GM23338 (cell line): Measurements from ENCODE around the gene ZFR. TPM values are rescaled to one million over a fixed set of nuclear protein-coding genes. Genes with fewer than 3 reads are reported as not detected.

Source experiments
- ATAC-seq: fragments of 200-7000 bp; cut with Tn5 transposase; 3 replicates; pipeline ENCODE4 v1.9.1; 2020
- DNase-seq: peaks from one replicate; pipeline ENCODE4 v3.0.0-alpha.2; 2015; ENCODE audit warnings: low spot score
- H2AFZ ChIP-seq: fragments of 200-600 bp; sonication (generic); 2 replicates; pipeline ENCODE4 v1.8.0; 2016; ENCODE audit warnings: antibody characterized with exemption, mild to moderate bottlenecking, moderate library complexity
- H3F3A ChIP-seq: fragments of 200-600 bp; sonication (generic); replicated peaks from 2 replicates; pipeline ENCODE4 v1.8.0; 2017; ENCODE audit warnings: antibody characterized with exemption, mixed run types, low read depth
- H3K27ac ChIP-seq: fragments of 200-600 bp; sonication (generic); 2 replicates; pipeline ENCODE4 v1.6.1; 2016; ENCODE audit warnings: low read depth
- H3K27me3 ChIP-seq: fragments of 200-600 bp; sonication (generic); 2 replicates; pipeline ENCODE4 v1.8.0; 2016; ENCODE audit warnings: mild to moderate bottlenecking, mixed run types, moderate library complexity; ENCODE audit not compliant: insufficient read depth
- H3K36me3 ChIP-seq: fragments of 200-600 bp; sonication (generic); 2 replicates; pipeline ENCODE4 v1.8.0; 2016; ENCODE audit warnings: mild to moderate bottlenecking; ENCODE audit not compliant: insufficient read depth
- H3K4me1 ChIP-seq: fragments of 200-600 bp; sonication (generic); 2 replicates; pipeline ENCODE4 v1.8.0; 2016; ENCODE audit warnings: mild to moderate bottlenecking, moderate library complexity; ENCODE audit not compliant: insufficient read depth
- H3K4me2 ChIP-seq: fragments of 200-600 bp; sonication (generic); 2 replicates; pipeline ENCODE4 v1.7.1; 2017; ENCODE audit warnings: mixed run types
- H3K4me3 ChIP-seq: fragments of 200-600 bp; sonication (generic); 2 replicates; pipeline ENCODE4 v1.6.1; 2016; ENCODE audit warnings: mixed run types
- H3K79me2 ChIP-seq: fragments of 200-600 bp; sonication (generic); replicated peaks from 2 replicates; pipeline ENCODE4 v1.8.0; 2017; ENCODE audit warnings: mild to moderate bottlenecking; ENCODE audit not compliant: insufficient read depth
- H3K9me2 ChIP-seq: fragments of 200-600 bp; sonication (generic); 2 replicates; pipeline ENCODE4 v1.8.0; 2017; ENCODE audit not compliant: insufficient read depth
- H4K20me1 ChIP-seq: fragments of 200-600 bp; sonication (generic); replicated peaks from 2 replicates; pipeline ENCODE4 v1.8.0; 2017; ENCODE audit warnings: mild to moderate bottlenecking; ENCODE audit not compliant: insufficient read depth
- H3K27ac Mint-ChIP-seq: 2 replicates; pipeline ENCODE4 v1.8.0; 2020; ENCODE audit warnings: inconsistent platforms, mild to moderate bottlenecking, moderate library complexity, mixed read lengths
- H3K27me3 Mint-ChIP-seq: 3 replicates; pipeline ENCODE4 v1.8.0; 2022; ENCODE audit warnings: low read depth, mild to moderate bottlenecking, moderate library complexity, mixed read lengths, inconsistent platforms; ENCODE audit not compliant: insufficient read depth, poor library complexity
- H3K36me3 Mint-ChIP-seq: 3 replicates; pipeline ENCODE4 v1.8.0; 2021; ENCODE audit warnings: low read depth, mild to moderate bottlenecking, inconsistent platforms, moderate library complexity, mixed read lengths
- H3K4me1 Mint-ChIP-seq: 3 replicates; pipeline ENCODE4 v1.8.0; 2020; ENCODE audit warnings: mild to moderate bottlenecking, inconsistent platforms, mixed read lengths
- H3K4me3 Mint-ChIP-seq: 3 replicates; pipeline ENCODE4 v1.8.0; 2021; ENCODE audit warnings: moderate library complexity, mild to moderate bottlenecking, inconsistent platforms, mixed read lengths
- H3K9me3 Mint-ChIP-seq: 3 replicates; pipeline ENCODE4 v1.8.0; 2020; ENCODE audit warnings: moderate library complexity, mild to moderate bottlenecking, inconsistent platforms, mixed read lengths
- ETS1 ChIP-seq: IDR thresholded peaks from 2 replicates; pipeline ENCODE4 v1.6.1; 2016; ENCODE audit warnings: antibody characterized with exemption
- EZH2 ChIP-seq: fragments of 200-600 bp; sonication (generic); IDR thresholded peaks from one replicate; pipeline ENCODE4 v1.8.0; 2017; ENCODE audit warnings: antibody characterized with exemption, mild to moderate bottlenecking, low read depth; ENCODE audit not compliant: unreplicated experiment
- EZH2phosphoT487 ChIP-seq: fragments of 200-600 bp; sonication (generic); IDR thresholded peaks from one replicate; pipeline ENCODE4 v1.8.1; 2018; ENCODE audit warnings: antibody characterized with exemption; ENCODE audit not compliant: unreplicated experiment
- JUNB ChIP-seq: IDR thresholded peaks from one replicate; pipeline ENCODE4 v1.6.1; 2016; ENCODE audit warnings: antibody characterized with exemption; ENCODE audit not compliant: unreplicated experiment
- REST ChIP-seq: IDR thresholded peaks from one replicate; pipeline ENCODE4 v1.6.1; 2018; ENCODE audit warnings: antibody characterized with exemption; ENCODE audit not compliant: unreplicated experiment
- STAT1 ChIP-seq: IDR thresholded peaks from one replicate; pipeline ENCODE4 v1.6.1; 2016; ENCODE audit warnings: antibody characterized with exemption; ENCODE audit not compliant: unreplicated experiment
- ZNF114 ChIP-seq: fragments of 250-450 bp; sonication (Bioruptor Pico); IDR thresholded peaks from 2 replicates; pipeline ENCODE4 v1.5.0; 2020; ENCODE audit warnings: mild to moderate bottlenecking, moderate library complexity
- ZNF462 ChIP-seq: fragments of 250-450 bp; sonication (Bioruptor Pico); IDR thresholded peaks from 2 replicates; pipeline ENCODE4 v1.5.0; 2020; ENCODE audit warnings: mild to moderate bottlenecking, moderate library complexity
- microRNA counts: library from miRNA; unstranded; fragments of <30 nt; microRNA quantifications from one replicate; lab custom pipeline; 2017
- microRNA-seq: library from miRNA; unstranded; fragments of <30 nt; microRNA quantifications from one replicate; pipeline ENCODE4, GENCODE V29; 2017
- polyA plus RNA-seq: library from polyadenylated mRNA; unstranded; fragments of >200 nt; fragmentation: Nextera tagmentation; extraction: Ambion mirVana; gene quantifications from 2 replicates; pipeline ENCODE4 v1.2.1, GENCODE V29; 2016
- small RNA-seq: library from RNA; depleted of rRNA; stranded (forward); fragments of <200 nt; gene quantifications from one replicate; pipeline ENCODE3, GENCODE V24; 2014; ENCODE audit warnings: low replicate concordance
- total RNA-seq: library from RNA; depleted of rRNA; stranded (reverse); fragments of >200 nt; shearing (Covaris generic); gene quantifications from 2 replicates; pipeline ENCODE4 v1.2.3, GENCODE V29; 2014; rRNA removed

ZFR gene
- total and polyA plus RNA-seq, 2 experiments from 2014 or later = 92.4 to 103 TPM

- Histone ChIP-seq H3K36me3 (no peaks in the 10 kb centered on the region), H3K9me2 (no peaks in the 10 kb centered on the region), H3K79me2 (peaks cover 100% of the 10 kb centered on the region), H3K27me3 (no peaks in the 10 kb centered on the region), H3K4me1 (peaks cover 25% of the 10 kb centered on the region), H3K27ac (no peak overlapping the region), H2AFZ (no peak overlapping the region), H3F3A (no peaks in the 10 kb centered on the region), H3K4me3 (no peak overlapping the region), H4K20me1 (peaks cover 52% of the 10 kb centered on the region), H3K4me2 (no peak overlapping the region)
- TF ChIP-seq ETS1 (no peak), REST (no peak), ZNF462 (CRISPR knock-in tag) (no peak), JUNB (no peak), ZNF114 (no peak), EZH2phosphoT487 (no peak), STAT1 (no peak), EZH2 (no peak)
- peaks cover 51% of the 10 kb centered on the region for H3K4me1 Mint-ChIP-seq
- no peaks in the 10 kb centered on the region for H3K27me3 Mint-ChIP-seq
- DNase-seq (no peak), ATAC-seq (no peak)
- peaks cover 4% of the 10 kb centered on the region; the same call in 2 of the 3 replicates for H3K36me3 Mint-ChIP-seq
- H3K27ac Mint-ChIP-seq = no peak overlapping the region
- H3K9me3 Mint-ChIP-seq = no peaks in the 10 kb centered on the region
- no peak overlapping the region for H3K4me3 Mint-ChIP-seq
Observed at GRCh38 chr5:32304622-32305021, 139.9 kb downstream of the ZFR start.

MicroRNAs within 50 kb of the gene (microRNA counts, 767-probe panel; counts per million panel counts)
- 5,787 counts per million, percentile 26 among the panel's probes with 10 or more counts for microRNA hsa-miR-579 (lab: Ali Mortazavi, UCI)

Small RNA genes lying within 50 kb of the gene (microRNA-seq; reads per million reads assigned to microRNA genes)
- gene MIR579 = 1.8 reads per million

Small RNA genes lying within 50 kb of the gene (small RNA-seq; reads per million reads assigned to genes)
- gene MIR579 (not detected), gene RNU6-378P (not detected)

Other genes starting within 250 kb of the ZFR start
- 47.4 and 51.6 TPM in 2 replicates for gene MTMR12, start 131.8 kb downstream of the ZFR start, total RNA-seq
- 17.7 and 18.3 TPM in 2 replicates for gene MTMR12, start 131.8 kb downstream of the ZFR start, polyA plus RNA-seq
- gene SUB1, start 140.8 kb upstream of the ZFR start, total RNA-seq = 288 and 365 TPM in 2 replicates
- gene SUB1, start 140.8 kb upstream of the ZFR start, polyA plus RNA-seq = 1,041 and 1,042 TPM in 2 replicates